Pancreas (tissue), 10 donors: ENCODE measurements around the gene TTC17. TPM values are rescaled to one million over a fixed set of nuclear protein-coding genes. Genes with fewer than 3 reads are reported as not detected.
A peak's percentile ranks its signal among the peaks of the same experiment; 100 is the strongest.

Experiments
- ATAC-seq, 4 donors: fragments of 200-7000 bp; cut with Tn5 transposase; one replicate each; pipeline versions ENCODE4 v1.8.0 to v1.9.1; 2020; ENCODE audit warnings: mild to moderate bottlenecking in 4 of 4, moderate library complexity in 4 of 4
- DNase-seq, 6 donors: peaks; one replicate each; pipeline ENCODE4 v3.0.0-alpha.2; 2020
- FAIRE-seq: peaks from 2 replicates; lab custom pipeline; 2012; peaks lifted over from hg19 to GRCh38; lab: Jason Lieb, UNC
- H3K27ac ChIP-seq, 4 donors: fragments of 200-600 bp; sonication (generic); 1 replicate in 3 of 4; 2 replicates in 1 of 4; pipeline versions ENCODE4 v1.5.0 to v1.8.0; 2020
- H3K27me3 ChIP-seq, 4 donors: fragments of 200-600 bp; one replicate each; pipeline ENCODE4 v1.8.0; 2021
- H3K36me3 ChIP-seq, 3 donors: fragments of 200-600 bp; sonication (generic) in 1 of 3; one replicate each; pipeline versions ENCODE4 v1.5.0 to v1.8.0; 2020 to 2021
- H3K4me1 ChIP-seq, 3 donors: fragments of 200-600 bp; one replicate each; pipeline ENCODE4 v1.8.0; 2021
- H3K4me3 ChIP-seq, 4 donors: fragments of 200-600 bp; sonication (generic) in 2 of 4; one replicate each; pipeline versions ENCODE4 v1.5.0 to v1.8.0; 2020 to 2021
- H3K9me3 ChIP-seq, 4 donors: fragments of 200-600 bp; one replicate each; pipeline ENCODE4 v1.8.0; 2021
- CTCF ChIP-seq, 4 donors: fragments of 200-600 bp; sonication (generic) in 3 of 4; IDR thresholded peaks; one replicate each; pipeline versions ENCODE4 v1.5.0 to v1.8.0; 2021; ENCODE audit warnings: antibody characterized with exemption in 4 of 4
- WGBS, 2 donors: extraction: QIAGEN DNeasy Blood & Tissue Kit; methylation state at CpG; one replicate each; pipeline ENCODE4 v1.1.7; 2013; 5-methylcytosine and 5-hydroxymethylcytosine counted together
- intact Hi-C, 3 donors: fragments of 100-400 bp; cut with DNase I; formaldehyde crosslinking; loops; one replicate each; pipeline versions ENCODE4 v1.11.1 to v1.14.2; 2022
- polyA plus RNA-seq, 2 donors: library from polyadenylated mRNA; stranded (reverse); fragments of 200-250 nt; gene quantifications; one replicate each; pipeline ENCODE4 v1.2.3, GENCODE V29; 2013
- total RNA-seq, 6 donors: library from RNA; stranded (reverse); fragmentation: NEBNext Ultra II Directional in 4 of 6; extraction: Animal tissue kit (Norgen Biotek cat#: 25700) in 4 of 6; gene quantifications; one replicate each; pipeline versions ENCODE4 v1.2.1 to v1.2.4, GENCODE V29; 2021 to 2023
- donor health status: healthy with polysubstance abuse.
- donor health status: DM: no; HTN: no; CAD: no; lungs with moderate emphysema.
- donor health status: DM: no; HTN: no; CAD: no.
- donor health status: control.
- donor health status: control.
- donor health status: Bipolar disorder and iron deficiency.
- donor health status: DM: yes; HTN: yes; CAD: no.
- donor health status: DM: no; HTN: no; CAD: no.
- donor health status: DM: no; HTN: no; CAD: no.
- donor health status: DM: yes; HTN: yes; CAD: no.

TTC17 gene
- total and polyA plus RNA-seq, 8 donors, result 39.9 to 71.1 (median 57.0) TPM

DNA sequence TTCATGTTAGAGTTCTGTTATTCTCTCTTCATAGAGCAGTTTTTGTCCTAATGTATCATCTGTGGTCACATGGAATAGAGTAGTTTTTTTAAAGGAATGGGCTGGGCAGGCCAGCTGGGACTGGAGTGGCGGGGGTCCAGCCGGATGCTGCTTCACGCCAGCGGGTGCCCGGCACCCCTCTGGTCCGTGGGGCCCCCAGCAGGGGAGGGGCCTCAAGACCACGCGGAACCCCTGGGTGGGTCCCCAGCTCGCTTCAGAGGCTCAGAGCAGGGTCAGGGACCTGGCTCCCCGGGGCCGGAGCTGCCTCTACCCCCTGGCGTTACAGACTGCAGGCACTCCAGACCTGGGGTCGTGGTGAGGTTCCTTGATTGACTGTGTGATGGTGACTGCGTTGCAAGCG is 162.8 kb downstream of the TTC17 start:
- Histone ChIP-seq H3K9me3 (no peaks in the 10 kb centered on the region), H3K4me3 (no peak overlapping the region), H3K36me3 (no peaks in the 10 kb centered on the region), H3K27ac (no peak overlapping the region), H3K4me1 (no peaks in the 10 kb centered on the region), H3K27me3 (no peaks in the 10 kb centered on the region)
- intact Hi-C loops, result no loop called here
- TF ChIP-seq CTCF (IDR thresholded peaks at IDR 0.05), result no peak
- 72 to 81% methylated on average over 15 of the region's 15 CpGs for WGBS, 2 donors
- FAIRE-seq (no peak), DNase-seq (no peak), ATAC-seq (no peak)

- no peaks in the 10 kb centered on the region for H3K9me3 ChIP-seq
- intact Hi-C loops, result no loop called here
- no peak for ATAC-seq
- H3K36me3 ChIP-seq, result no peaks in the 10 kb centered on the region
- no peak for DNase-seq
- H3K27ac ChIP-seq, result no peak overlapping the region
- no peak overlapping the region for H3K4me3 ChIP-seq
- H3K27me3 ChIP-seq, result no peaks in the 10 kb centered on the region
- TF ChIP-seq CTCF (IDR thresholded peaks at IDR 0.05), result no peak
- H3K4me1 ChIP-seq, result no peaks in the 10 kb centered on the region
- 73 to 83% methylated on average over 2 of the region's 2 CpGs for WGBS, 2 donors
- FAIRE-seq, result peak; percentile 75
Observed at GRCh38 chr11:43523632-43524031, 164.9 kb downstream of the TTC17 start.

GRCh38 chr11:43532041-43532440 is 173.3 kb downstream of the TTC17 start:
- DNase-seq (no peak), ATAC-seq (no peak), FAIRE-seq (no peak)
- Histone ChIP-seq H3K4me1 (no peaks in the 10 kb centered on the region), H3K36me3 (no peaks in the 10 kb centered on the region), H3K27me3 (peaks cover 0 to under 1% (median 0%) of the 10 kb centered on the region in 4 donors), H3K4me3 (no peak overlapping the region), H3K27ac (no peak overlapping the region), H3K9me3 (no peaks in the 10 kb centered on the region)
- no peak for TF ChIP-seq CTCF (IDR thresholded peaks at IDR 0.05)
- WGBS, 2 donors, result 85 to 89% methylated on average over 5 of the region's 5 CpGs
- intact Hi-C loops, result no loop called here

GRCh38 chr11:43537833-43538615 is 179.3 kb downstream of the TTC17 start:
- 14 to 23% methylated on average over 14 of the region's 14 CpGs for WGBS, 2 donors
- intact Hi-C loops, result no loop called here
- Histone ChIP-seq H3K4me1 (no peaks in the 10 kb centered on the region), H3K27me3 (peaks cover 0 to 8% (median 0%) of the 10 kb centered on the region in 4 donors), H3K4me3 (no peak overlapping the region), H3K27ac (no peak overlapping the region), H3K9me3 (no peaks in the 10 kb centered on the region), H3K36me3 (no peaks in the 10 kb centered on the region)
- TF ChIP-seq CTCF (IDR thresholded peaks at IDR 0.05), result no peak
- DNase-seq (no peak), ATAC-seq (no peak), FAIRE-seq (no peak)

- Histone ChIP-seq H3K9me3 (no peaks in the 10 kb centered on the region), H3K36me3 (no peaks in the 10 kb centered on the region), H3K27ac (no peak overlapping the region), H3K4me1 (no peaks in the 10 kb centered on the region), H3K4me3 (no peak overlapping the region), H3K27me3 (peaks cover 0 to 8% (median 0%) of the 10 kb centered on the region in 4 donors)
- 89% methylated on average over 2 of the region's 2 CpGs for WGBS, 2 donors
- intact Hi-C loops, result no loop called here
- FAIRE-seq, result no peak
- no peak for ATAC-seq
- TF ChIP-seq CTCF (IDR thresholded peaks at IDR 0.05), result no peak
- DNase-seq, result no peak
Observed at GRCh38 chr11:43541993-43542392, 183.3 kb downstream of the TTC17 start.
